HG02759 (cell line): ENCODE data around the gene TUSC2.

Experiments
- ATAC-seq: cut with Tn5 transposase; IDR thresholded peaks from one replicate; pipeline ENCODE4 v1.9.1; 2021; ENCODE audit warnings: mild to moderate bottlenecking, moderate library complexity; ENCODE audit not compliant: unreplicated experiment

Gene TUSC2

DNA sequence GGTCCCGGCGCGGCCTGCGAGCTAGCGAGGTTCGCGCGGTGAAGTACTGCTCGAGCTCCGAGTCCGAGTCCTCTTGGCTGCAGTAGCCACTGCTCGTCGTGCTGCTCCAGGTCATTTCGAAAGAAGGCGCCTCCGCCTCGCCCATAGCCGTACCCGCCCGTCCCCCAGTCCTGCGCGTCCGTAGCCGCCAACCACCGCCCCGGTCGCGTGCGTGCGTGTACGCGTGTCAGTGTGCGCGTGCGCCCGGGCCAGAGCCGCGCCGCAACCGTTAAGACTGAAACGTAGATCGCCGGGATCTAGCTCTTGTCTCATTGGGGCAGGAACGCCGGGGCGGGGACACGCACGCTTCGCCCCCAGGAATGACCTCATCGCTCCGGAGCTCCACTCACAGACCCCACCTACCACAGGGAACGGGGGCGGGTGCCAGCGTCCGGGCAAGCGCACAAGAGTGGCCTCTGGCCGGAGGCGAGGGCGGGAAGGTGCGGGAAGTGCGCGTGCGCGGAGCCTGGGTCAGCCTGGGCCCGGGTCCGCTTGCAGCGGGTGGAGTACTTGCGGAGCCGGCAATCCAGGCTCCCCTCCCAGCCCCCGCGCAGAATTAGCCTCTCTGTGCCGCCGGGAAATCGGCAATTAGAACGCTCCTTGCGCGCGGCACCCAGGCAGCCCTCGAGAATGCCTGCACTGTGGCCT, 9.3 kb upstream of the TUSC2 start:
- ATAC-seq: peak; percentile 70

DNA sequence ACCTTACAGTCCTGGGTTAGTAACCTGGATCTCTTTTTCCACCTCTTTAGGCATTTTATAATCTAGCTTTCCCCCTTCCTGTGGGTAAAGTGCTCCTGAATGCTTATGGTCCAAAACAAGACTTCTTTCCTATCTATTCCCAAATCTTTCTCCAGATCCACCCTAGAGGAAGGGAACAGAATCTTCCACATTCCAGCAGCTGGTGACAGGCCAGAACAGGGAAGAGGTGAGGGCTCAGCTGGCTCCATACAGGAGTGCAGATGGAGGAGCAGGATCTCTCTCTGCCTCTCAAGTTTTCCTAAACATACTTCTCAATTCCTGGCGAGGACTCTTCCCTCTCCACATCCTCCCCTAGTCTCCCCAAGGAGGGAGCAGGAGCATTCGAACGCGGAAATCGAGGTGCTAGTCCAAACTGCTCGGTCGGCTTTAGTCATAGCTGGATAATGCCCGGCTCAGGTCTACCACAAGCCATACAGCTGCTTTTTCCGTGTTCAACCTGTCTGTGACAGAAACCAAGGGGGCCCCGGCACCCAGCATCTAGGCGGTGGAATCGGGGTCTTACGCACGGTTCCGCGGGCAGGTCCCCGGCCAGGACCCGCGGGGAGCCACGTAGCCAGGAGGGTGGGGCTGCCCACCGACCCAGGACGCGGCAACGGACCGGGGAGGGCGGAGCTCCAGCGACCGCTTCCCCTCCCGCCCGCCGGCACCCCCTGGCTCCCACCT, 8.6 kb upstream of the TUSC2 start:
- peak; percentile 38 for ATAC-seq

DNA sequence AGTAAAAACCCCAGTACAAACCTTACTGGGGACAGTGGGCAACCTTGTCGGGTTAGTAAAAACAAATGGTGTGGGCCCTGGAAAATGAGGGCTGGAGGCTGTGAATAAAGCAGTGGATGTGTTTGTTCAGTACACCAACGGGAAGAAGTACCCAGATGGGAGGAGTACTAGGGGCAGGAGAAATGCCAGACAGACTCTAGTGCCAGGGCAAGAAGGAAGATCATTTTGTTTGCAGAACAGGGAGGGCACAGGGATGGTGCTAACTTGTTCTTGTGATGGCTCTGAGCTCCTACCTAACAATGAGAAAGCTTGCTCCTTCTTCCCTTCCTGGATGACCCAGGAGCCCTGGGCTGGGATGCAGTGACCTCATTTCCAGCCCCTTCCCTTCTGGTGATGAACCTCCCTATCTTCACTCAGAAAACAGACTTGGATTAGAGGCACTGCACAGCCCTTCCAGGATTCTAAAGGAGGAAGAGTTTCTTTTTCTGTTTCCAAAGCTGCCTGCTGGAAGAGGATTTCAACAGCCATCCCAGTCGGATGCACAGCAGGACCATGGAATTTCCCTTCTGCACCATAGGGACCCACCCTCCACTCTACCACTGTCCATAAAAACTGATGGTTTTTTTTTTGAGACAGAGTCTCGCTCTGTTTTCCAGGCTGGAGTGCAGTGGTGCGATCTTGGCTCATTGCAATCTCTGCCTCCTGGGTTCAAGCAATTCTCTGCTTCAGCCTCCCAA, 6.5 kb upstream of the TUSC2 start:
- ATAC-seq: no peak

DNA sequence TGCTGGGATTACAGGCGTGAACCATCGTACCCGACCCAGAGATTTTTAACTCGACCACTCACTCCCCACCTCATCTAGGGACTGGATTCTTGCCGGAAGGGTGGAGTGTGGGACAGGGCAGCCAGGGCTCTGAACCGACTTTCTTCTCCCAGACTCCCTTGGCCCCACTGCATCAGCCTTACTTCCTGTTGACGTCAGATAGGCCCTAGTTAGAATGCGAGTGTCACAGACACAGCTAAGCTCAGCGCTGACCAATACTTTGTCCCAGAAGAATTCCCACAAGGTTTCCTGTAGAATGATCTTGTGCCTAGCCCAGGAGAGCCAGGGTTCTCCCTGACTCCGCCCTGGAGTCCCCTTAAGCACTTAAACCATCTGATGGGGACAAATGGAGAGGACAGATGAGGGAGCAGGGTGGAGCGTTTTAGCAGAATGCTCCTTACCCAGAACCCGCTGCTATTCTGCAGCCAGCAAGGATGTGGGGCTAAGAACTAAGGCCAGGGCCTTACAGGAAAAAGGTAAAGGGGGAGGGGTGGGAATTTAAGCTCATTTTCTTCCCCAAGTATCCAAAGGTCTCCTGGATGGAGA, 5.8 kb upstream of the TUSC2 start:
- no peak for ATAC-seq

DNA sequence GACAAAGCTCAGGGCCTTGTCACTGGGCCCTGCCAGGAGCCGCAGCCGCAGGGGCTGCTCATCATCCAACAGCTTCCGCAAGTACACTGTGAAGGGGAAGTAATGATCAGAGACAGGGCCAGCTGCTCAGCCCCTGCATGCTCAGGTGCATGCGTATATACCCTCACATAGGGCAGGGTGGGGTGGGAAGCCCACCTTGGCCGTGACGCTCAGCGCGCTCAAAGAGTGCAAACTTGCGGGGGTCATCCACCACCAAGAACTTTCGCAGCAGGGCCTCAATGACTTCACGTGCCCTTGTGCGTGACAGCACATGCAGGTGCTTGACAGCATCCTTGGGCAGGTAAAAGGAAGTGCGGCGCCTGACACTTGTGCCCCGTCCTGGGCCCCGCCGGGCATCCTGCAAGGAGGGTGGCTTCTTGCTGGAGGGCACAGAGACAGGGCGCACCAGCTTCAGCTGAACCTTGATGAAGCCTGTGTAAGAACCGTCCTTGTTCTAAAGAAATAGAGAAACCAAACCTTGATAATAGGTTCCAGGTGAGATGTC, 3.4 kb upstream of the TUSC2 start:
- ATAC-seq: no peak

DNA sequence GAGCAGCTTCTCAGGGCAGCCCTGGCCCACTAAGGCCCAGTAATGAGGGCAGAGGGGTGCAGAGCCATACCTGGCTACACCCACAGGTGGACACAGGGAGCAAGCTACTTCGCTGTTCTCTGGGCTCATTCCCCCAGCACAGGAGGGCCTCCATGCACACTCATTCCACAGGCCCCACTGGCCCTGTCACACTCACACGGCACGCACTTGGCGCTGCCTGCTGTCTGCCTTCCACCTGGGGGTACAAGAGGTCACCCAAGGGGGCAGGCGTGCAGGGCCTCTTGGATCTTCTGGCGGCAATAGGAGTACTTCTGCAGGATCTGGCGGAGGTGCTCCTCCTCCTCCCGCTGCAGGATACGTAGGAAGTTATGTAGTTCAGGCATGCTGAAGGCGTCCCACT, 2.3 kb upstream of the TUSC2 start:
- no peak for ATAC-seq

DNA sequence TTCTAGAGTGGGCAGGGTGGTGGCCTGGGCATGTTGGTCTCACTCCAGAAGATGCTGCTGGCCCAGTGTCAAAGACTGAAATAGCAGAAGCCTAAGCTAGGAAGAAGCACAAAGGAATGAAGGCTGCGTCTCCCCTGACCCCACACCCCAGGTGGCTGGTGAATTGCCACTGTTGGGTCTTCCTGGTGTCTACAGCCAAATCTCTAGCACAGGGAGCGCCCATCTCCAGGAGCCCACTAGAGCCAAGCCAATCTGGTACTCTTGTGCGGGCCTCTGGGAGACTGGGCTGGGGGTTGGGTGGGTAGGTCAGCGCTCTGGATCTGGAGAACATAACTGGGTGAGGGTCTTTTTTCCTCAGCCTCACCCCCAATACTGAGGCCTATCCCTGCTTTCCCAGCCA, 894 bp downstream of the TUSC2 start:
- ATAC-seq: no peak

DNA sequence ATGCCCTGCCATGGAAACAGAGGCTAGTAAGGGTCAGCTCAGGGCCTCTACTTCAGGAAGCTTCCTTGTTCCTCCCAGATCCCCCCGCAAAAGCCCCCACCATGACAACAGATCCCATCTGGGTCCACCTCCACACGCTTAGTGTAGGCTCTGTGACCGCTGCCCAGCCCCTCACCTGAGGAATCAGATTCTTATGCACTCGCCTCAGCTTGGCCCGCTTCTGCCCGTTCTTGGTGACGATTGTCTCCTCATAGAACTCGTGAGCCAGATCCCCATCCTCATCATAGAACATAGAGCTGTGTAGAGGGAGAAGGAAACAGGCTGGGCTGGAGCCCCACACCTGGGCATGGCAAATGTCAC, 1.9 kb downstream of the TUSC2 start:
- ATAC-seq: no peak

DNA sequence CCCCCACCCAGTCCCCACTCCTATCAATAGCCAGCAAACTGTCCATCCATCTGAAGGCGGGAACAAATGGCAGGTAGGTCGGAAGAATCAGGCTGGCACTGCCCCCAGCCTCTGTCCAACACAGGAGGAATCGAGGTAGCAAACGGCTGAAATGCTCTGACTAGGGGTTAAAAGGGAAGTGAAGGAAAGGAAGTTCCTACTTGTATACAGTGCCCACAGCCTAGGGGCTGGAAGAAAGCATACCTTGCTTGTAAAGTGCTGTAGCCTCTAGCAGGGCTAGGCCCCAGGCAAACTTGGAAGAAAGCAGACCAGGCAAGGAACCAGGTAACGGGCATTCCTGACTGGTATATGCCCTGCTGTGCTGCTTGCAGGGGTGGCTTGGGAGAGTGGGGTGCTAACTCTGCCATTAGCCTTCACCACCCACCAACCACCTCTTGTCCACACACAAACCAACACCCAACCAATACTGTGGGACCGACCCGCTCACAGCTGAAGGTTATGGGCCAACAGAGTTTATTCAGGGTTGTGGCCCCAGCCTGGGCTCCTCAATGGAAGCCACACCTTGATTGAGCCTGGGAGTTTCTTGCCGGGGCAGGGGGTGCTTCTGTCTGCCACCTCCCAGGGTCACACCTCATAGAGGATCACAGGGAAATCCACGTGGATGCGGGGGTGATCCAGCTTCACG, 2.4 kb downstream of the TUSC2 start:
- ATAC-seq: no peak

DNA sequence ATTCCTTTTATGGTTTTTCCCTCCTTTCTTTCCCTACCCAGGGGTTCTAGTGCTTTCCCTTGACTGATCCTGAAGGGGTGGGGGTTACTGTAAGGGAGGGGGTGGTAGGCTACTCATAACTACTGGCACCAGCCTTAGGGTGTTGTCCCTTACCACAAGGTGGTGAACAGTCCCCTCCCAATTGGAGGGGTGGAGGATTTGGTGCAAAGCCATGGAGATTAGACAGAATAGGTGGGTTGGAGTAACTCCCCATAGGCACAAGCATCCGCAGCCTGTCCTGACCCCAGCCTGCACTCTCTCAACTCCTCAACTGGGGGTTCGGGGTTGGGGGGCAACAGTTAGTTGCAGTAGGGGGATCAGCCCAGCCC, 2.9 kb downstream of the TUSC2 start:
- no peak for ATAC-seq

DNA sequence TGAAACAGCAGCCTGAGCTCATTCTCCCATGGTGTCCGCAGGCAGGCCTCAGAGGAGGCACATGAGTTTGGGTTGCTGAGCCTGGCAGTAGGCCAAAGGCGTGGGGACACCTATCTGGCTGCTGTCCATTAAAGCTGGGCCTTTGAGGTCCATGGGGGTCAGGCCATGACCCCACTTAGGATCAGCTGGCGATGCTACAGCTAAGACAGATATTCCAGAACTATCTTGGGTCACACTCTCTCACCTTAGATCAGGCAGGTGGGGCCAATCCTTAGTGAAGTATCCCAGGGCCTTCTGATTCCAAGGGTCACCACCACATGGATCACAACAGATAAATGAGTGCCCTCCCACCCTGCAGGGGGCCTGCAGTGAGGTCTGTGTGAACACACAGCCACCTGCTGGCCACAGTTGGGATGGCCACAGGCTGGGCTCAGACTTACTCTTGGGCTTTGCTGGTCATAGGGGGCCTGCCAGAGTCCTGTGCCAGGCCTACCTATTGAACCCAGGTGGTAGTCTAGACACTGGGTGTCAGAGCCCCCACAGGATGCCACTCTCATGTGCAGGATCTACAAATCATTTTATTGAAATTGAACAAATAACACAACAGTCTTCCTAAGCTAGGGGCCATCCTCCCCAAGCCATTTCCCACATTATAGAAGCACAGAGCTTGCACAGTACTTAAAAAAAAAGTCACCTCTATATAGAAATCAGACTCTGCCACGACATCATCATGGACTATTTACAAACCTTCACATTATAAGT, 3.5 kb downstream of the TUSC2 start:
- ATAC-seq: no peak

DNA sequence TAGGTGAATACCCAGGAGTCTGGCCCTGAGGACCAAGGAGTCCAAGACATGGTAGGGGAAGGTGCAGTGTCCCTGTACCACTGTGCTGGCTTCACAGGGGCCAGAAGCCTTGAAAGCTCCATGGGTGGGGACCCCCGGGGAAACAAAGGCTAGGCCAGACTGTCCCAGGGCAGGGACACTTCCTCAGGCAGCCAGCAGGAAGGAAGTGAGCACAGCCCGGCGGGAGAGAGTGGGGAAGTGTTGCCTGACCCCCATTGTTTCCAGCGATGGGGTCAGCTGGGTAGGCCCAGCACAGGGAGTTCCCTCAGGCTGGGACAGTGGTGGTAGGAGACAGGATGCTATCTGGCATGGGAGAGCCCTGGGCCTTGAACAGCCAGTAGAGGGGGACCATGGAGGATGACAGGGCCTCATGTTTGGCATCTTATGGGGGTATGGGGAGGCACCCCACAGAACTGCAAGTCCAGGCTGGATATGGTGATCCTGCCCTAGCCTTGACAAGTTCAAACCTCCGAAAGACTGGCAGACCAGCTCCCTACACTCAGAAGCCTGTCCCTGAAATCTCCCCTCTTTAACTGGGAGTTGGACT, 4.3 kb downstream of the TUSC2 start:
- no peak for ATAC-seq

DNA sequence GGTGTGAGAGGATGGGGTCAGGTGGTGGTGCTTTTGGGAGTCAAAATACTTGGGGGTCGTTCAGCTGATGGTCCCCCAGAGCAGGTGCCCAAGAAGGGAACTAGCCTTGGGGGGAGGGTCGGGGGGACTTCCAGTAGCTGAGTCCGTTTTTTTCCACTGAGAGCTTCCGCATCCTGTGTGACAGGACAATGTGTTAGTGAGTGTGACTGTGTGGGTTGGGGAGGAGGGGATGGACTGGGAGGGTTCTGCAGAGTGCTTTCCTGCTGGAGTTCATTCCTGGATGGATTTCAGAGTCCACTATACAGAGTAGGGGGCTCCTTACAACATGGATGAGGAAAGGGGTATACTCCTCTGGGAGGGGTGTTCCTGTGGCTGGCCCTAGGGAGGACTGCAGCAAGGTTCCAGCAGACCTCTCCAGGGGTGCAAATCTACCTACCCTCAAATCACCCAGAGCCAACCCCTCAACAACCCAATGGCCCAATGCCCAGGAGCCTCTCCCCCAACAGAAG, 4.9 kb downstream of the TUSC2 start:
- ATAC-seq: no peak

DNA sequence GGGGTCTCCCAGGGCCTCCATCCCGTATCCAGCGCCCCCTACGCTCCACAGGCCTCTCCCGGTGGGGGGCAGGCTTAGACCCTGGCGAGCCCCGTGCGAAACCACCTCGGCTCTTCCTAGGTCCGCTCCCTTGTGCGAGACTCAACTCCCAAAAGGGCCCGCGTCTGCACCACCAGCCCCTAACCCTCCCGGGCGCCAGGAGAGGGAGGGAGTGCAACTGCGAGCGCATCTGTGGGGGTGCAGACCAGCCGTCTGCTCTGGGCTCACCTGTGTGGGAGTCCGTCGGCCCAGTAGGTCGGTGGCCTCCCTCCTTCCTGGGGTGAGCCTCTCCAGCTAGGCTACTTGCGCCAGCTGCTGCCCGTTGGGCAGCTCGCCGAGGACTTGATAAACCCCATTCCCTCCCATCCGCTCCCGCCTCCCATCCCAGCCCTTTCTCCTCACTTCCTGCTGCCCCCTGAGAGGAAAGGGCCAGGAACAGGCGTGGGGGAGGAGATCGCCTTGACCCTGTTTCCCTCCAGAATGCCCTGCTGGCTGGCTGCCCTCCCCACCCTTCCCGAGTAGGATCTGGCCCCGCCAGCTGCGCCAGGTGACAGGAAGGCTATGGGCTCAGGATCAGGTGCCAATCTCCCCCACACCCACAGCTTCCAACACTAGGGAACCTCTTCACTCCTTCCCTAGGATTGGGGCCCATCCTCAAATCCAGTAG, 5.5 kb downstream of the TUSC2 start, which contains the start of gene HYAL2:
HYAL2 (minus strand) TSS at position 360 of the 706 bp plus-strand sequence. CDS start 2,256 bp downstream, outside the sequence.
- ATAC-seq: no peak

DNA sequence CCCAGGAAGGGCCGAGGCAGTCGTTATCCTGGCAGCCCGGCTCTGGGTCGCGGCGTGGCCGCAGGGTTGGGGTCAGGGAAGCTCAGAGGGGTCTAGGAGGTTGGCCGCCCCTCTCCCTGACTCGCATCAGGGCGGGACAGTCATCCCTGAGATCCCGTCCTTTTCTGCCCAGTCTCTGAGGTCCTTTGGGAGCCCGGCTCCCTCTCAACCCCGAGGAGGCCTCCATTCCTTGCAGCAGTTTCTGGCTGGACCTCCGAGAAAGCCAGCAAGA, 6.0 kb downstream of the TUSC2 start:
- no peak for ATAC-seq

DNA sequence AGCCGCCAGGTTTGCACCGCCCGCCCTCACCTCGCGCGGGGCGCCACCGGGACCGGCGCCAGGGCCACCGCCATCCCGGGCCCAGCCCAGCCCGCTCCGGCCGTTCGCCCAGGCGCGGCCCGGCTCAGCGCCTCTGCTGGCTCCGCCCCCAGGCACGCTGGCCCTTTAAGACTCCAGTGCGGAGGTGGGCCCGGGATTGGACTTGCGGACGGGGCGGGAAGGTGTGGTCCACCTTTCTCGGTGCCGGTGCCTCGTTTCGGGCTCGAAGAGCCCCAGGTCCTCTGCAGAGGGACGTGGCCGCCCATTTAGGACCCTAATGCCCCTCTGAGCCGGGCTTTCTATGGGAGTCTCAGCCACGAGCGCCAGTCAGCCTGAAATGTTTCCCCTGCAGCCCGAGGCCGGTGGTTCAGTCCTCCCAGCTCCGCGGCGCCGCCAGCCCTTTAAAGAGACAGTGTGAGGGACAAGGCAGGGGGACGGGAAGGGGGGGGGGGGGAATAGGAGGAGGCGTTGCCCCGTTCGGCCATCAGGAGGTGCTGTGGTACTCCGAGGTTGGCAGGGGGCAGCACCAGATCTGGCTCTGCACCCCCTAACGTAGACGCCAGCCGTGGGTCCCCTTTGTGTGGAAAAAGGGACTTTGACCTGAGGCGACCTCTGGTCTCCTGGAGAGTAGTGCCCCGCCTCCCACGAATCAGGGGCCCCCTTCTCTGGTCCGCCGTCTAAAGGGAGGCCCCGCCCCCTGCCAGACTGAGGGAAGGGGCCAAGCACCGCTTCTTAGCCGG, 6.5 kb downstream of the TUSC2 start:
- ATAC-seq: peak; percentile 84

DNA sequence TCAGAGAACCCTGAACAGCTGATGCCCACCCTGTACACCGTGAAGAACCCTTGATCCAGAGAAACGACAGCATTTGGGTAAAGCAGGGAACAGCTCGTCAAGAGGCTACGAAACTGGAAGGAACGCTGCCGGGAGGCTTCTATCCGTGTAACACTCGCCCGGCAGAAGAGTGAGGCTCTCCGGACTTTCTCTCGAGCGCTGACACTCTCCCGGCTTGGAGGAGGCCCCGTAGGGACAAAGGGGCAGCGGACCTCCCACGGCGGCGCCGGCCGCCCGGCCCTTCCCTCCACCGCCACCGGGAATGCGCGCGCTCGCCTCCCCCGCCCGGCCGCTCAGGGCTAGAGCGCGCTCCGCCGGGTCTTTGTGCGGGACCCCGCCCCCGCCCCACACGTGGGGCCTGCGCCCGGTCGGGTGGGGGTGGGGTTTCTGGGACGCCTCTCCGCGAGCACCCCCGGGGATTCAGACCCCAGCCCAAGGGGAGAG, 7.1 kb downstream of the TUSC2 start:
- ATAC-seq: peak; percentile 64
